Left ventricle myocardium inferior (tissue), 1 donor: ENCODE results near the gene UNC5B. TPM values are rescaled to one million over a fixed set of nuclear protein-coding genes. Genes with fewer than 3 reads are reported as not detected.

Experiments used
- DNase-seq: peaks from one replicate; pipeline ENCODE4 v3.0.0-alpha.2; 2020
- H3K27ac ChIP-seq: fragments of 200-600 bp; replicated peaks from 2 replicates; pipeline ENCODE4 v1.8.0; 2021
- H3K27me3 ChIP-seq: fragments of 200-600 bp; 2 replicates; pipeline ENCODE4 v1.8.0; 2021; ENCODE audit warnings: low read depth
- H3K36me3 ChIP-seq: fragments of 200-600 bp; 2 replicates; pipeline ENCODE4 v1.8.0; 2021
- H3K4me1 ChIP-seq: fragments of 200-600 bp; 2 replicates; pipeline ENCODE4 v1.8.0; 2021
- H3K4me3 ChIP-seq: fragments of 200-600 bp; 2 replicates; pipeline ENCODE4 v1.8.0; 2021; ENCODE audit warnings: mild to moderate bottlenecking, moderate library complexity
- H3K9me3 ChIP-seq: fragments of 200-600 bp; replicated peaks from 2 replicates; pipeline ENCODE4 v1.8.0; 2021
- intact Hi-C: fragments of 100-400 bp; cut with micrococcal nuclease; formaldehyde crosslinking; loops from one replicate; pipeline ENCODE4 v1.11.0; 2022
- total RNA-seq: library from RNA; stranded (reverse); fragmentation: NEBNext Ultra II Directional; extraction: Animal tissue kit (Norgen Biotek cat#: 25700); gene quantifications from one replicate; pipeline ENCODE4 v1.2.1, GENCODE V29; 2021
- TF ChIP-seq, protein P1 (sequence below): fragments of 200-600 bp; IDR thresholded peaks from 2 replicates; pipeline ENCODE4 v1.8.0; 2021; ENCODE audit warnings: antibody characterized with exemption, mild to moderate bottlenecking, borderline replicate concordance
- donor health status: DM: no; HTN: yes; CAD: no; lungs with severe emphysema.

The UNC5B gene
- total RNA-seq, 1 donor from 2014 or later = 15.6 TPM

- H3K27ac ChIP-seq = peak overlapping the region; percentile 88
- no peaks in the 10 kb centered on the region for H3K36me3 ChIP-seq
- TF ChIP-seq, protein P1, sequence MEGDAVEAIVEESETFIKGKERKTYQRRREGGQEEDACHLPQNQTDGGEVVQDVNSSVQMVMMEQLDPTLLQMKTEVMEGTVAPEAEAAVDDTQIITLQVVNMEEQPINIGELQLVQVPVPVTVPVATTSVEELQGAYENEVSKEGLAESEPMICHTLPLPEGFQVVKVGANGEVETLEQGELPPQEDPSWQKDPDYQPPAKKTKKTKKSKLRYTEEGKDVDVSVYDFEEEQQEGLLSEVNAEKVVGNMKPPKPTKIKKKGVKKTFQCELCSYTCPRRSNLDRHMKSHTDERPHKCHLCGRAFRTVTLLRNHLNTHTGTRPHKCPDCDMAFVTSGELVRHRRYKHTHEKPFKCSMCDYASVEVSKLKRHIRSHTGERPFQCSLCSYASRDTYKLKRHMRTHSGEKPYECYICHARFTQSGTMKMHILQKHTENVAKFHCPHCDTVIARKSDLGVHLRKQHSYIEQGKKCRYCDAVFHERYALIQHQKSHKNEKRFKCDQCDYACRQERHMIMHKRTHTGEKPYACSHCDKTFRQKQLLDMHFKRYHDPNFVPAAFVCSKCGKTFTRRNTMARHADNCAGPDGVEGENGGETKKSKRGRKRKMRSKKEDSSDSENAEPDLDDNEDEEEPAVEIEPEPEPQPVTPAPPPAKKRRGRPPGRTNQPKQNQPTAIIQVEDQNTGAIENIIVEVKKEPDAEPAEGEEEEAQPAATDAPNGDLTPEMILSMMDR = no peak
- H3K4me3 ChIP-seq = no peak overlapping the region
- H3K4me1 ChIP-seq = peaks cover 96% of the 10 kb centered on the region
- intact Hi-C loops = loop anchor here (5.0 kb wide), 1 partner anchor 55 kb away; the partner anchor contains the start of gene UNC5B
- no peaks in the 10 kb centered on the region for H3K27me3 ChIP-seq
- H3K9me3 ChIP-seq = no peaks in the 10 kb centered on the region
- no peak for DNase-seq
These were observed 55.3 kb downstream of the UNC5B start for GRCh38 chr10:71267508-71268240.

DNA sequence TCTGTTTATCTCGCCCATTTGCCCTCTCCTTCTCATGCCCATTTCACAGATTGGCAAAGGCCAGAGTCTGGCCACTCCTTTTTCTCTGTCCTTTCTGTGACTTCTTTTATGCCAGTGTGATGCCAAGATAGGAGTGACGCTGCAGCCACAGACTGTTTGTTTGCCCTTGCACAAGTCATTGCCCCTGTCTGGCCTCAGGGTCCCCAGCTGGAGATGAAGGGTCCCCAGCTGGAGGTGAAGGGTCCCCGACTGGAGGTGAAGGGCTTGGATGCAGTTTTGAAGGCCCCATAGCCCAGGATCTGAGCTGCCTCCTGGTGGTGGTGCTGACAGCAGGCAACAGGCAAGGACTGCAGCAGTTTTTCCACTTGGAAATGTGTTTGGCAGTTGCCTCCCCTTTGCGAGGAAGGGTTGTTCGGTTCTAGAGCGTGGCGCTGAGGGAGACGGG lies 55.9 kb downstream of the UNC5B start:
- TF ChIP-seq, protein P1 = peak; percentile 69
- intact Hi-C loops = loop anchor here (5.0 kb wide), 1 partner anchor 56 kb away; the partner anchor contains the start of gene UNC5B
- H3K27me3 ChIP-seq = no peaks in the 10 kb centered on the region
- H3K4me1 ChIP-seq = peaks cover 92% of the 10 kb centered on the region
- no peaks in the 10 kb centered on the region for H3K36me3 ChIP-seq
- no peak overlapping the region for H3K4me3 ChIP-seq
- DNase-seq = no peak
- H3K27ac ChIP-seq = peak overlapping the region; percentile 88
- no peaks in the 10 kb centered on the region for H3K9me3 ChIP-seq

GRCh38 chr10:71268758-71269157 lies 56.4 kb downstream of the UNC5B start:
- Histone ChIP-seq H3K27ac (peak overlapping the region; percentile 88), H3K4me3 (no peak overlapping the region), H3K36me3 (no peaks in the 10 kb centered on the region), H3K4me1 (peaks cover 87% of the 10 kb centered on the region), H3K9me3 (no peaks in the 10 kb centered on the region), H3K27me3 (no peaks in the 10 kb centered on the region)
- DNase-seq = peak; percentile 77
- intact Hi-C loops = loop anchor here (5.0 kb wide), 1 partner anchor 56 kb away; the partner anchor contains the start of gene UNC5B
- TF ChIP-seq, protein P1 = no peak

- intact Hi-C loops = loop anchor here (5.0 kb wide), 1 partner anchor 57 kb away; the partner anchor contains the start of gene UNC5B
- peak overlapping the region; percentile 88 for H3K27ac ChIP-seq
- TF ChIP-seq, protein P1 = no peak
- no peak overlapping the region for H3K4me3 ChIP-seq
- H3K27me3 ChIP-seq = no peaks in the 10 kb centered on the region
- peaks cover 83% of the 10 kb centered on the region for H3K4me1 ChIP-seq
- no peaks in the 10 kb centered on the region for H3K36me3 ChIP-seq
- no peaks in the 10 kb centered on the region for H3K9me3 ChIP-seq
- peak; percentile 52 for DNase-seq
These were observed 57.2 kb downstream of the UNC5B start for GRCh38 chr10:71269301-71270288.
